Esophagus muscularis mucosa (tissue), 4 donors: ENCODE results near the gene NTRK3.

Source experiments
- CTCF ChIP-seq, 3 experiments: fragments of 200-600 bp in 2 of 3; fragments of 450-650 bp in 1 of 3; sonication (generic) in 2 of 3; IDR thresholded peaks; one replicate each; pipeline ENCODE4 v1.5.1; 2017 to 2019; ENCODE audit warnings: antibody characterized with exemption in 3 of 3, mild to moderate bottlenecking in 2 of 3, moderate library complexity in 1 of 3
- EP300 ChIP-seq: sonication (generic); formaldehyde crosslinking; IDR thresholded peaks from one replicate; pipeline ENCODE4 v1.6.1; 2017; ENCODE audit warnings: antibody characterized with exemption
- POLR2A ChIP-seq: fragments of 450-650 bp; IDR thresholded peaks from one replicate; pipeline ENCODE4 v1.6.1; 2017; ENCODE audit warnings: antibody characterized with exemption, moderate library complexity, mild to moderate bottlenecking, low read depth
- POLR2AphosphoS5 ChIP-seq, 2 donors: sonication (generic); formaldehyde crosslinking; IDR thresholded peaks; one replicate each; pipeline ENCODE4 v1.6.1; 2017; ENCODE audit warnings: antibody characterized with exemption in 2 of 2

GRCh38 chr15:87877114-87877810 is 379.3 kb downstream of the NTRK3 start:
- TF ChIP-seq POLR2AphosphoS5 (IDR thresholded peaks at IDR 0.05) (no peak), CTCF (IDR thresholded peaks at IDR 0.05) (no peak), POLR2A (no peak), EP300 (no peak)
